ENCODE data around the gene GBP4.
"Not testable (repeated sequence)": the region's sequence is repeated elsewhere in the genome, so short reads cannot be mapped to it uniquely, and the experiment has no call there.

Gene GBP4

DNA sequence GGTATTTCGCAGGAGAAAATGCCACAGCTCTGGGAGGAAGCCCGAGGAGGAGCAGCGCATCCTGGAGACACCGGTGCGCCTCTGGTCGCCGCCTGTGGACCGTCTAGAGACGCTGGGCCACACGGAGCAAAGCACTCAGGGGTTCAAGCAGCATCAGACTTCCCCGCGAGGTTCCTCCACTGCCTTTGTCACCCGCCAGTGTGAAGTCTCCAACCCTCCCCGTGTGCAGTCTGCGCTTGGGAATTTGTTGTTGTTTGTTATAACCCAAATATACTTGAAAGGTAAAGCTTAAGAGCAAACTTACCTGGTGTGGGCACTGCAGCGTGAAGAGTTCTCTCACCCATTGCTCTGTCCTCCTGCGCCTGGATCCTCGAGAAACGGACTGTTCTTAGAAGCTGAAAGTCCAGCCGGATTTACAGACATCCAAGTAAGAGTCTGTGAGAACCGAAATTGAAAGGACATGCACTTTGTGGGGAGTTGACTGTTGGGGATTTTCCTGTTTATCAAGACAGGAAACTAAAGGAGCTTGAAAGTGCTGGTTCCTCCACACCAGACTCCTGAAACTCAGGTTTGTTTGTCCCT is at the start of gene GBP4:
Gene GBP4, minus strand, starts transcription at position 452 of the 582 bp plus-strand sequence. Its CDS starts 108 bp downstream, at position 344.
- no peak for DNase-seq

DNA sequence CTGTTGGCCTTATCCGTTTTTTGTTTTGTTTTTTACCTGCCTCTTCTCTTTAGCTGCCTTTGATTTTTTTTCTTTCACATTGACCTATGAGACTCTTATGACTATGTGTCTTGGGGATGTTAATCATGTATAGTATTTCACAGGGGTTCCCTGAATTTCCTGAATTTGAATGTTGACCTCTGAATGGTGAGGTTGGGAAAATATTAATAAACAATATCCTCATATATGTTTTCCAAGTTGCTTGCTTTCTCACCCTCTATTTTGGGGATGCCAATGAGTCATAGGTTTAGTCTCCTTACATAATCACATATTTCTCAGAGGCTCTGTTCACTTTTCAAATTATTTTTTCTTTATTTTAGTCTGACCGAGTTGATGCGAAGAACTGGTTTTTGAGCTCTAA is 44.3 kb upstream of the GBP4 start:
- no peak for DNase-seq

GRCh38 chr1:89221341-89221740 is 22.6 kb upstream of the GBP4 start:
- no peak for DNase-seq

DNA sequence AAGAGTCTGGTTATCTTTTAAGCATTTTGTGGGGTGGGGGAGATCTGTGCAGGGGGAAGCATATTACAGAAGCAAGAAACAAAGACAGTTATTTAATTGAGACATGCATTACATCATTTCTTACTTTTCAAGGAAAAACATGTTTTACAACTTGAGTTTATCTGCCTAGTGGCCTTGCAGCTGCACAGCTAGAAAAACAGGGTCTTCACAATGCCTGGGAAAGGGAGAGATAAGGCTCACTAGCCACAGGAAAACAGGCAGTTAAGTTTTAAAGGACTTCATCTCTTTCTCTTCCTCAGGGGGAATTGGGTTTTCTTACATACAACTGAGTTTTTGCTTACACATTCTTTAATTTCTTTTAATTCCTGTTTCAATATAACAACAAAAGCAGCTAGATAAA is 21.1 kb upstream of the GBP4 start:
- DNase-seq, result not testable (repeated sequence)

DNA sequence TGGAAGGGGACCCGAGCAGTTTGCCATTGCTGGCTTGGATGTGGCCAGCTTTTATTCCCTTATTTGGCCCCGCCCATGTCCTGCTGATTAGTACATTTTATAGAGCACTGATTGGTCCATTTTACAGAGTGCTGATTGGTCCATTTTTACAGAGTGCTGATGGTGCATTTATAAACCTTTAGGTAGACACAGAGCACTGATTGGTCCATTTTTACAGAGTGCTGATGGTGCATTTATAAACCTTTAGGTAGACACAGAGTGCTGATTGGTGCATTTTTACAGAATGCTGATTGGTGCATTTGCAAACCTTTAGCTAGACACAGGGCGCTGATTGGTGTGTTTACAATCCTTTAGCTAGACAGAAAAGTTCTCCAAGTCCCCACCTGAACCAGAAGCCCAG is 20.2 kb upstream of the GBP4 start:
- DNase-seq, result not testable (repeated sequence)

- no peak for DNase-seq
Observed at GRCh38 chr1:89213347-89213746, 14.6 kb upstream of the GBP4 start.

- no peak for DNase-seq
Observed at GRCh38 chr1:89211035-89211634, 12.4 kb upstream of the GBP4 start.

- no peak for DNase-seq
Observed at GRCh38 chr1:89206373-89206772, 7.6 kb upstream of the GBP4 start.

DNA sequence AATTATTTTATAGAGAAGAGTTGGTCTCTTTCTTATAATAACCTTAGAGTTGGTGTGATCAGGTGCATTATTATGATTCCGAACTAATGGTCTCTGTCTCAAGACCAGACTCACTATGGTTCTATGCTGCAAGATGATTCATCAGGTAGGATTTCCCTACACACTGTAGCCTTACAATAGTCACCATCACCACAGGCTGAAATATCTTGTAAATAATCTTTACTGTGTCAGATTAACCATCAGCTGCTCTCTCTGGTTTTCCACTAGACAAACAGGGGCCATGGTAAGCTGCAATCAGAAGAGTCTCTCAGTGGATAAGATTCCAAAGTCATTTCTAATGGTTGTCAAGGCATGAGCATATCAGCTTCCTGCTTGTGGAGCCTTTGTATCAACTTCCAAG is 4.4 kb upstream of the GBP4 start:
- no peak for DNase-seq

GRCh38 chr1:89201106-89201794 is 2.5 kb upstream of the GBP4 start:
- no peak for DNase-seq

DNA sequence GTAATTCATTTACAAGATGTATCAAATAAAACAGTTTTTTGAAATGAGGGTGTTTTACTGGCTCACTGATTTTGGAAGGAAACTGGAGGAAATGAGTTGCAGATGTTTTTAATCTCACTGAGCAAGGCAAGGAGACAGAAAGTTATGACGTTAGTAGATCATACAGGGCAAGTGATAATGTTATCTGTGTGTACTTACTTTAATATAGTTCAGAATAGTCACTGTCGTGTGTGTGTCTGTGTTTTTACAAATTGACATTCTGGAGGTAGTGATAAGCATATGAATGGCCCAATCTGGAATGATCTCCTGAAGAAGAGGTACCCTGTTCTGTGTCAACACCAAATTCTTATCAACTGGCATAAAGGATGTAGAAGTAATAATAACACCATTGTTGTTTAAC is 1.9 kb upstream of the GBP4 start:
- DNase-seq, result no peak

- DNase-seq, result no peak
Observed at GRCh38 chr1:89199525-89200031, 836 bp upstream of the GBP4 start.

DNA sequence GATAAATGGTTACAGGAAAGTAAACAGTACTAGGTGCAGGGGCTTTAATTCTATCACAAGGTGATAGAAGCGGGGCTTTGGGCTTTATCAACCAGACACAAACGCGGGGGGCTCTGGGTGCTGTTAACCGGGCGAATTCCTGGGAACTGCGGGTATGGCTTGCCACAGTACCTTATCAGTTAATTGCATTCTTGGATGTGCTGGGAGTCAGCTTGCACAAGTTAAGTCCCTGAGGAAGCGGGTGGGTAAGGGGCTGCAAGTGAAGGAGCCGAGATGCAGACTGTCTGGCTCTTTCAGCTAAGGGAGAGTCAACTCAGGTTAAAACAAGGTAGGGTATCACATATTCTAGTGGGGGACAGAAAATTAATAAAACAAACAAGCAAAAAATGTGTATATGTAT is 661 bp downstream of the GBP4 start:
- no peak for DNase-seq

GRCh38 chr1:89195476-89195875 is 3.3 kb downstream of the GBP4 start:
- no peak for DNase-seq

DNA sequence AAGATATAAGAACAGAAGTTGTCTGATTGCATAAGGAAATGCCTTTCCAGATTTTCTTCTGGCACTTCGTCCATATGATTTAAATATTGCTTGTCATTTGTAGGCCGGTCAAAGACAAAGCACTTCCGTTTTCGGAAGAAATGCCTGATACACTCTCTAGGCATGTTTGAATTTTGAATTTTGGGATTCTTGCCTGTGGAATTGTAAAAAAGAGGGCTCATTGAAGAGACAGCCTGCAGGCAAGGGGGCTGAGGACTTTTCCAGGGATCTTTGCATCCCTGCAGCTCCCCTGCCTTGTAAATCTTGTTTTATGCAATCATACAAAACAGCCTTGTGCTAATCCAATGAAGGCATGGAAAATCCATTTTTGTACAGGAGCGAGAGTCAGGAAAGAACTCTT is 7.4 kb downstream of the GBP4 start:
- DNase-seq, result no peak

GRCh38 chr1:89190017-89190416 is 8.7 kb downstream of the GBP4 start:
- DNase-seq, result no peak

- no peak for DNase-seq
Observed at GRCh38 chr1:89179343-89179742, 19.4 kb downstream of the GBP4 start.

DNA sequence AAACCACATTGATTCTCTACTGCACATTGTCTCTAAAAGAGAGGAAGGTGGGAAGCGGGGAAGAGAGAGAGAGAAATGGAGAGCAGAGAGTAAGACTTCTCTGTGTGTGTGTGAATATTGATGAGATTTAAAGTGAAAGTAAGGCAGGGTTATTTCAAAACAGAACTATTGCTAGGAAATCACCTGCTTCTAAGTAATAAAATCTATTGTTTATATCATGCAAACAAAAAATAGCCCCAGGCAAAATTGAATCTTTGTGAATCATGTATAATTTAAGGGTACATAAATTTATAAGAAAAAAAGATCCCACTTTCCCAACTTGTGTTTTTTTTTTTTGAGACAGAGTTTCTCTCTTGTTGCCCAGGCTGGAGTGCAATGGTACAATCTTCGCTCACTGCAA is 21.8 kb downstream of the GBP4 start:
- no peak for DNase-seq

GRCh38 chr1:89175601-89176256 is 23.0 kb downstream of the GBP4 start, which contains the start of gene GBP7:
GBP7 (minus strand) TSS chr1:89176003; CDS start chr1:89171935, 4,068 bp downstream.
- DNase-seq, result no peak

DNA sequence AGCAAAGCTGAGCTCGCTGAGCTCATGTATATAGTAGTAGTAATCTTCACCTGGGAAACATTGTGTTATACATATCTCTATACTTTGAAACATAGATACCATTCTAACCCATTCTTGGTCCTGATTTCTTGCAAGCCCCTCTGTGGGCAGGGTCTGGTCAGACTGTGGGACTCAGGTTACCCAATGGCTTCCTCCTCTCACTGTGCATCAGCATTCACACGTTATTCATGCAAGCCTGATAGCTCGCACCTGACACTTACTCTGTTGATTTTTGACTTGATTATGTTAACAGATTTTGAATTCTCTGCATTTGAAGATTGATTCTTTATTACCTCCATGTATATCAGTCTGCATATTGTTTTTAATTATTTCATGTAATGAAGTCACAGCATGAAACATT is 24.3 kb downstream of the GBP4 start:
- no peak for DNase-seq

- DNase-seq, result no peak
Observed at GRCh38 chr1:89172468-89173143, 26.1 kb downstream of the GBP4 start.

DNA sequence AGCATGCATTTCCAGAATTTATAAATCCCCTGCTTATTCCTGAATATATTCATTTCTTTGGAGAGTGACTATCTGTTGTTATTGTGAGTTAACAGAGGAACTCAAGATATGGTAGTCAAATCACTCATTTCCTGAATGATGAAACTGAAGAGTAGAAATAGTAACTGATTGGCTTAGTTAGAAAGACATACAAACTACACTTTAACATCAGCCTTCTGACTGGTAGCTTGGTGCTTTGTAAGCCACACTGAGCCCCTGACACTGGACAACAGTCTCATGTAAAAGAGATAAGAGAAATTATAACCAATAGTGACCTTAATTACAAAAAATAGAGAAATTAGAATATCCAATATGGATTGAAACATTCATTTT is 27.7 kb downstream of the GBP4 start:
- no peak for DNase-seq

All from NCI-H1436 treated with DMSO at 0.1 percent for 48 hours (cell line).